Measurements from ENCODE around the gene PRND. TPM values are rescaled to one million over a fixed set of nuclear protein-coding genes. Genes with fewer than 3 reads are reported as not detected.

The PRND gene
- total and polyA plus RNA-seq, 2 of the 13 experiments (the other 11 are each of a cell fraction or from before 2014, with no cell fraction given), result not detected

DNA sequence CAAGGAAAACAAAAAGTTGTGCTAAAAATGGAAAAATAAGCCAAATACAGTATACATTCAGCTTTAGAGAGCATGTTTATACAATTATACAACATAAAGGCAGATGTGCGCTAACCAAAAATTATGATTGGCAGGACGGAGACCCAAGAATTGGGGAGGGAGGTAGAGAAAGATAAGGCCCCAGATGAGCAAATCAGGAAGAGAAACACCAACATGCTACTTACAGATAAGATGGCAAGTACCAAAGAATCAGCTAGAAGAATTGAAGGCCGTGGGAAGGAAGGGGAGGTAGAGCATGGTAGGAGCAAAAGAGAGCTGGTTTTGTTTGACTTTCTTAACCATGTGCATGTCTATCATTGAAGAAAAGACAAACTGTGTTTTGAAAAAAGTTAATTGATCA is 45.4 kb downstream of the PRND start:
- in situ Hi-C loops (cut with HindIII; ENCODE audit: extremely low pct_ligation_motif_present, low pct_unique_long_range_greater_than_20kb), result no loop called here
- no peak for TF ChIP-seq ZNF558 (CRISPR knock-in tag; IDR thresholded peaks at IDR 0.05; ENCODE audit: borderline replicate concordance)
- TF ChIP-seq, protein P1, sequence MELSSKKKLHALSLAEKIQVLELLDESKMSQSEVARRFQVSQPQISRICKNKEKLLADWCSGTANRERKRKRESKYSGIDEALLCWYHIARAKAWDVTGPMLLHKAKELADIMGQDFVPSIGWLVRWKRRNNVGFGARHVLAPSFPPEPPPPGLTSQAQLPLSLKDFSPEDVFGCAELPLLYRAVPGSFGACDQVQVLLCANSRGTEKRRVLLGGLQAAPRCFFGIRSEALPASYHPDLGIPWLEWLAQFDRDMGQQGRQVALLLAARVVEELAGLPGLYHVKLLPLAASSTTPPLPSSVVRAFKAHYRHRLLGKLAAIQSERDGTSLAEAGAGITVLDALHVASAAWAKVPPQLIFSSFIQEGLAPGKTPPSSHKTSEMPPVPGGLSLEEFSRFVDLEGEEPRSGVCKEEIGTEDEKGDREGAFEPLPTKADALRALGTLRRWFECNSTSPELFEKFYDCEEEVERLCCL (CRISPR knock-in tag; IDR thresholded peaks at IDR 0.05; ENCODE audit: borderline replicate concordance), result no peak
- no peak for TF ChIP-seq ZNF629 (CRISPR knock-in tag; conservative IDR thresholded peaks at IDR 0.05)
- TF ChIP-seq THYN1 (CRISPR knock-in tag; IDR thresholded peaks at IDR 0.05; ENCODE audit: borderline replicate concordance, low read depth), result no peak
- TF ChIP-seq FOXP1 (IDR thresholded peaks at IDR 0.05), result no peak
- no peak for TF ChIP-seq FOXP1 (CRISPR knock-in tag; IDR thresholded peaks at IDR 0.05)
- TF ChIP-seq, protein P2, sequence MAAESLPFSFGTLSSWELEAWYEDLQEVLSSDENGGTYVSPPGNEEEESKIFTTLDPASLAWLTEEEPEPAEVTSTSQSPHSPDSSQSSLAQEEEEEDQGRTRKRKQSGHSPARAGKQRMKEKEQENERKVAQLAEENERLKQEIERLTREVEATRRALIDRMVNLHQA (CRISPR knock-in tag; IDR thresholded peaks at IDR 0.05), result no peak
- no peak for TF ChIP-seq IKZF5 (CRISPR knock-in tag; IDR thresholded peaks at IDR 0.05)
- no peak for TF ChIP-seq ZNF318 (CRISPR knock-in tag; IDR thresholded peaks at IDR 0.05)
- no peak for TF ChIP-seq ZNF792 (CRISPR knock-in tag; IDR thresholded peaks at IDR 0.05)
- TF ChIP-seq, protein P3, sequence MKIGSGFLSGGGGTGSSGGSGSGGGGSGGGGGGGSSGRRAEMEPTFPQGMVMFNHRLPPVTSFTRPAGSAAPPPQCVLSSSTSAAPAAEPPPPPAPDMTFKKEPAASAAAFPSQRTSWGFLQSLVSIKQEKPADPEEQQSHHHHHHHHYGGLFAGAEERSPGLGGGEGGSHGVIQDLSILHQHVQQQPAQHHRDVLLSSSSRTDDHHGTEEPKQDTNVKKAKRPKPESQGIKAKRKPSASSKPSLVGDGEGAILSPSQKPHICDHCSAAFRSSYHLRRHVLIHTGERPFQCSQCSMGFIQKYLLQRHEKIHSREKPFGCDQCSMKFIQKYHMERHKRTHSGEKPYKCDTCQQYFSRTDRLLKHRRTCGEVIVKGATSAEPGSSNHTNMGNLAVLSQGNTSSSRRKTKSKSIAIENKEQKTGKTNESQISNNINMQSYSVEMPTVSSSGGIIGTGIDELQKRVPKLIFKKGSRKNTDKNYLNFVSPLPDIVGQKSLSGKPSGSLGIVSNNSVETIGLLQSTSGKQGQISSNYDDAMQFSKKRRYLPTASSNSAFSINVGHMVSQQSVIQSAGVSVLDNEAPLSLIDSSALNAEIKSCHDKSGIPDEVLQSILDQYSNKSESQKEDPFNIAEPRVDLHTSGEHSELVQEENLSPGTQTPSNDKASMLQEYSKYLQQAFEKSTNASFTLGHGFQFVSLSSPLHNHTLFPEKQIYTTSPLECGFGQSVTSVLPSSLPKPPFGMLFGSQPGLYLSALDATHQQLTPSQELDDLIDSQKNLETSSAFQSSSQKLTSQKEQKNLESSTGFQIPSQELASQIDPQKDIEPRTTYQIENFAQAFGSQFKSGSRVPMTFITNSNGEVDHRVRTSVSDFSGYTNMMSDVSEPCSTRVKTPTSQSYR (CRISPR knock-in tag; IDR thresholded peaks at IDR 0.05; ENCODE audit: borderline replicate concordance), result no peak

More for the DNA sequence above, 45.4 kb downstream of the PRND start:
- 58% methylated on average over 3 of the region's 3 CpGs for WGBS (ENCODE audit: low lambda C conversion rate)
- peaks cover 28% of the 10 kb centered on the region for H3K4me1 ChIP-seq (ENCODE audit: insufficient read depth, low read length)
- no peak overlapping the region for H3K9ac ChIP-seq (ENCODE audit: insufficient read depth, low read depth, low read length)
- ATAC-seq (no peak), DNase-seq (ENCODE audit: low spot score) (no peak), FAIRE-seq (no peak)
- H3K36me3 ChIP-seq (replicated peaks in 1 of 2; ENCODE audit: control insufficient read depth in 1 of 2, insufficient read depth in 2 of 2, low read length in 2 of 2), result no peaks in the 10 kb centered on the region
- no TSS peak for BruUV-seq (replicated peaks)
- no peak overlapping the region for H3K4me3 ChIP-seq (replicated peaks in 1 of 3; ENCODE audit: insufficient read depth in 1 of 3, low read depth in 2 of 3, low read length in 3 of 3)
- no peaks in the 10 kb centered on the region for H3K79me2 ChIP-seq (ENCODE audit: insufficient read depth, low read length)
- intact Hi-C loops (cut with micrococcal nuclease; ENCODE audit: unreplicated experiment), result no loop called here
- peaks cover 14% of the 10 kb centered on the region for H3K9me3 ChIP-seq (ENCODE audit: low read length)
- peaks cover 0 to 7% of the 10 kb centered on the region in 2 experiments; a peak in 1 of 5 replicates for H3K27me3 ChIP-seq (ENCODE audit: control insufficient read depth in 1 of 2, insufficient read depth in 2 of 2, low read length in 2 of 2)
- H3K27ac ChIP-seq (ENCODE audit: extremely low read length, insufficient read depth, low read length), result no peak overlapping the region
- H2AFZ ChIP-seq (ENCODE audit: low read length), result no peak overlapping the region
- POLR2A ChIA-PET, result no interaction called here
- H4K20me1 ChIP-seq (ENCODE audit: insufficient read depth, low read length), result no peaks in the 10 kb centered on the region
- H3K4me2 ChIP-seq (ENCODE audit: low read depth, low read length), result no peak overlapping the region
- CTCF ChIA-PET (ENCODE audit: low intra/inter-chr PET ratio, low total read pairs), result no interaction called here

Measured in HepG2 (cell line).